ENCODE data around the gene SLC15A1.
"Not testable (repeated sequence)": the region's sequence is repeated elsewhere in the genome, so short reads cannot be mapped to it uniquely, and the experiment has no call there.

Gene SLC15A1

GRCh38 chr13:98652721-98653462, 99.6 kb downstream of the SLC15A1 start:
- no peak for DNase-seq

GRCh38 chr13:98652276-98652675, 100.2 kb downstream of the SLC15A1 start:
- DNase-seq = no peak

DNA sequence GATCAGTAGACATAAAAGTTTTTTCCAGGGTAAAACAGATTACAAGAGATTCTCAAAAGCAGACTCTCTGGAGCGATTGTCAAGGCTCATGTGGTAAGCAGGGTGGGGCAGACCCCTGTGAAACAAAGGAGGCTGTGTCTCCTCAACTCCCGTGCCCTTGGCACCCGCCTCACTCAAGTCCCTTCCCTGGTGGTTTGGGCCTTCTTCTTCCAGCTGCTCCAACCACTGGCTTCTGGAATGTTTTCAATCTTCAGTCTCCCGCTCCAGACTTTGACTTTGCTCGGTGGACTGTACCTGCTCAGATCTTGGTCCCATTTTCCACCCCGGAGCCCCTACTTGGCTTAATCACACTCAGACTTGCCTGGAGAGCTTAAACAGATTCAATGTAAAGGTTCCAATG, 100.7 kb downstream of the SLC15A1 start:
- DNase-seq = no peak

- no peak for DNase-seq
Observed at GRCh38 chr13:98650396-98651107, 101.9 kb downstream of the SLC15A1 start.

GRCh38 chr13:98649861-98650260, 102.6 kb downstream of the SLC15A1 start:
- DNase-seq = no peak

DNA sequence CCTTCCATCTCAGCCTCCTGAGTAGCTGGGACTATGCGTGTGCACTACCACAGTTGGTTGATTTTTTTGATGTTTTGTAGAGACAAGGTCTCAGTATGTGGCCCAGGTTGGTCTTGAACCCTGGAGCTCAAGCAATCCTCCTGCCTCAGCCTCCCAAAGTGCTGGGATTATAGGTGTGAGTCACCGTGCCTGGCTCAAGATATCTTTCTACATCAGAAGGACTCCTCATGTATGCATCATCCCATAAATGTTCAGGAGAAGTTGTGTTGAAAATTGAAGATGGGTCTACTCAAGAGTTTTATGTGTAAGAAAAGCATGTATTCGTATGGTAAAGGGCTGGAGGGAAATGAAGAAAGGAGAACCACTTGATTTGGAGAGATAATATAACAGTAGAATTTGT, 103.8 kb downstream of the SLC15A1 start:
- DNase-seq = no peak

DNA sequence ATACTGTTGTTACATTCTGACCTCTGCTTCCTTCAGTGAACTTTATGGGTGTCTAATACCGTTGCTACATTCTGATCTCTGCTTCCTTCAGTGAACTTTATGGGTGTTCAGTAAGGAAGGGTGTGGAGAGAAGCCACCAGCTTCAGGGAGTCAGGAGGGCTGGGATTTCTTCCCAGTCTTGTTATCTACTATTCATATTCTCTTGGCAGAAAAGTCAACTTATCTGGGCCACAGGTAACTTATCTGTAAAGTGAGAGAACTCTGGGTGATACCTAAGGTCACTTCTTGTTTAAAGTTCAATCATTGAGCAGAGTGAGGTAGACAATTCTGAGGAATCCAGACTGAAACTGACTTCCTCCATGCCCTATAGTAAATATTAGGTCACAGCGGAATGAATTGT, 104.3 kb downstream of the SLC15A1 start:
- no peak for DNase-seq

- DNase-seq = no peak
Observed at GRCh38 chr13:98647121-98647520, 105.4 kb downstream of the SLC15A1 start.

GRCh38 chr13:98643479-98643878, 109.0 kb downstream of the SLC15A1 start:
- no peak for DNase-seq

- no peak for DNase-seq
Observed at GRCh38 chr13:98641075-98641474, 111.4 kb downstream of the SLC15A1 start.

DNA sequence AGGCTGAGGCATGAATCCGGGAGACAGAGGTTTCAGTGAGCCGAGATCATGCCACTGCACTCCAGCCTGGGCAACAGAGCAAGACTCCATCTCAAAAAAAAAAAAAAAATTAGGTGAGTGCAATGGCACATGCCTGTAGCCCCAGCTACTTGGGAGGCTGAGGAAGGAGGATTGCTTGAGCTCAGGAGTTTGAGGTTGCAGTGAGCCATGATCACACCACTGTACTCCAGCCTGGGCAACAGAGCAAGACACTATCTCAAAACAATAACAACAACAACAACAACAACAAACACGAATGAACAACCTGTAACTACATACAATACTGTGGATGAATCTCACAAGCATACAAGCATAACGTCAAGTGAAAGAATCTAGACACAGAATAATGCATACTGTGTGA, 112.7 kb downstream of the SLC15A1 start:
- not testable (repeated sequence) for DNase-seq

GRCh38 chr13:98638352-98638751, 114.1 kb downstream of the SLC15A1 start:
- not testable (repeated sequence) for DNase-seq

All from activated CD4-positive, CD25-positive, alpha-beta regulatory T cell (primary cell).